ENCODE measurements around the gene BSN. TPM values are rescaled to one million over a fixed set of nuclear protein-coding genes. Genes with fewer than 3 reads are reported as not detected.

The BSN gene
- total RNA-seq, 3 donors from 2014 or later = 0.17 to 1.2 (median 0.36) TPM

DNA sequence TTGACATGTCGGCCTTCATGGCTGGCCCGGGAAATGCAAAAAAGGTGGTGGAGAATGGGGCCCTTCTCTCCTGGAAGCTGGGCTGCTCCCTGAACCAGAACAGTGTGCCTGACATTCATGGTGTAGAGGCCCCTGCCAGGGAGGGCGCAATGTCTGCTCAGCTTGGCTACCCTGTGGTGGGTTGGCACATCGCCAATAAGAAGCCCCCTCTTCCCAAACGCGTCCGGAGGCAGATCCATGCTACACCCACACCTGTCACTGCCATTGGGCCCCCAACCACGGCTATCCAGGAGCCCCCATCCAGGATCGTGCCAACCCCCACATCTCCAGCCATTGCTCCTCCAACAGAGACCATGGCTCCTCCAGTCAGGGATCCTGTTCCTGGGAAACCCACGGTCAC, 23.1 kb upstream of the BSN start:
- intact Hi-C loops (cut with DNase I, micrococcal nuclease) = no loop called here
- no peak for ATAC-seq

DNA sequence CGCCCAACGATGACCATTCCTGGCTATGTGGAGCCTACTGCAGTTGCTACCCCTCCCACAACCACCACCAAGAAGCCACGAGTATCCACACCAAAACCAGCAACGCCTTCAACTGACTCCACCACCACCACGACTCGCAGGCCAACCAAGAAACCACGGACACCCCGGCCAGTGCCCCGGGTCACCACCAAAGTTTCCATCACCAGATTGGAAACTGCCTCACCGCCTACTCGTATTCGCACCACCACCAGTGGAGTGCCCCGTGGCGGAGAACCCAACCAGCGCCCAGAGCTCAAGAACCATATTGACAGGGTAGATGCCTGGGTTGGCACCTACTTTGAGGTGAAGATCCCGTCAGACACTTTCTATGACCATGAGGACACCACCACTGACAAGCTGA, 22.6 kb upstream of the BSN start:
- DNase-seq (no peak), ATAC-seq (no peak)
- Histone ChIP-seq H3K4me1 (ENCODE audit: low read depth) (no peaks in the 10 kb centered on the region), H3K9me3 (no peaks in the 10 kb centered on the region), H3K36me3 (ENCODE audit: low read depth) (no peaks in the 10 kb centered on the region), H3K4me3 (no peak overlapping the region)
- TF ChIP-seq, protein P1, sequence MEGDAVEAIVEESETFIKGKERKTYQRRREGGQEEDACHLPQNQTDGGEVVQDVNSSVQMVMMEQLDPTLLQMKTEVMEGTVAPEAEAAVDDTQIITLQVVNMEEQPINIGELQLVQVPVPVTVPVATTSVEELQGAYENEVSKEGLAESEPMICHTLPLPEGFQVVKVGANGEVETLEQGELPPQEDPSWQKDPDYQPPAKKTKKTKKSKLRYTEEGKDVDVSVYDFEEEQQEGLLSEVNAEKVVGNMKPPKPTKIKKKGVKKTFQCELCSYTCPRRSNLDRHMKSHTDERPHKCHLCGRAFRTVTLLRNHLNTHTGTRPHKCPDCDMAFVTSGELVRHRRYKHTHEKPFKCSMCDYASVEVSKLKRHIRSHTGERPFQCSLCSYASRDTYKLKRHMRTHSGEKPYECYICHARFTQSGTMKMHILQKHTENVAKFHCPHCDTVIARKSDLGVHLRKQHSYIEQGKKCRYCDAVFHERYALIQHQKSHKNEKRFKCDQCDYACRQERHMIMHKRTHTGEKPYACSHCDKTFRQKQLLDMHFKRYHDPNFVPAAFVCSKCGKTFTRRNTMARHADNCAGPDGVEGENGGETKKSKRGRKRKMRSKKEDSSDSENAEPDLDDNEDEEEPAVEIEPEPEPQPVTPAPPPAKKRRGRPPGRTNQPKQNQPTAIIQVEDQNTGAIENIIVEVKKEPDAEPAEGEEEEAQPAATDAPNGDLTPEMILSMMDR (IDR thresholded peaks at IDR 0.05) = no peak
- intact Hi-C loops (cut with DNase I, micrococcal nuclease) = no loop called here

More for the DNA sequence above, 23.1 kb upstream of the BSN start:
- TF ChIP-seq, protein P1 (IDR thresholded peaks at IDR 0.05) = no peak
- Histone ChIP-seq H3K36me3 (ENCODE audit: low read depth) (no peaks in the 10 kb centered on the region), H3K4me1 (ENCODE audit: low read depth) (no peaks in the 10 kb centered on the region), H3K9me3 (no peaks in the 10 kb centered on the region), H3K4me3 (no peak overlapping the region)
- DNase-seq = no peak

DNA sequence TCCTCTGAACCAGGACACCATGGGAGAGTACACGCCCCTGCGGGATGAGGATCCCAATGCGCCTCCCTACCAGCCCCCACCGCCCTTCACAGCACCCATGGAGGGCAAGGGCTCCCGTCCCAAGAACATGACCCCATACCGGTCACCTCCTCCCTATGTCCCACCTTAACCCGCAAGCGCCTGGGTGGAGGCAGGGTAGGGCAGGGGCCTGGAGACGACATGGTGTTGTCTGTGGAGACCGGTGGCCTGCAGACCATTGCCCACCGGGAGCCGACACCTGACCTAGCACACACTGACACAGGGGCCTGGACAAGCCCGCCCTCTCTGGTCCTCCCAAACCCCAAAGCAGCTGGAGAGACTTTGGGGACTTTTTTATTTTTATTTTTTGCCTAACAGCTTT, 21.2 kb upstream of the BSN start:
- DNase-seq (no peak), ATAC-seq (no peak)
- TF ChIP-seq, protein P1 (IDR thresholded peaks at IDR 0.05) = no peak
- intact Hi-C loops (cut with DNase I, micrococcal nuclease) = no loop called here
- Histone ChIP-seq H3K9me3 (no peaks in the 10 kb centered on the region), H3K4me1 (ENCODE audit: low read depth) (no peaks in the 10 kb centered on the region), H3K4me3 (no peak overlapping the region), H3K36me3 (ENCODE audit: low read depth) (no peaks in the 10 kb centered on the region)

DNA sequence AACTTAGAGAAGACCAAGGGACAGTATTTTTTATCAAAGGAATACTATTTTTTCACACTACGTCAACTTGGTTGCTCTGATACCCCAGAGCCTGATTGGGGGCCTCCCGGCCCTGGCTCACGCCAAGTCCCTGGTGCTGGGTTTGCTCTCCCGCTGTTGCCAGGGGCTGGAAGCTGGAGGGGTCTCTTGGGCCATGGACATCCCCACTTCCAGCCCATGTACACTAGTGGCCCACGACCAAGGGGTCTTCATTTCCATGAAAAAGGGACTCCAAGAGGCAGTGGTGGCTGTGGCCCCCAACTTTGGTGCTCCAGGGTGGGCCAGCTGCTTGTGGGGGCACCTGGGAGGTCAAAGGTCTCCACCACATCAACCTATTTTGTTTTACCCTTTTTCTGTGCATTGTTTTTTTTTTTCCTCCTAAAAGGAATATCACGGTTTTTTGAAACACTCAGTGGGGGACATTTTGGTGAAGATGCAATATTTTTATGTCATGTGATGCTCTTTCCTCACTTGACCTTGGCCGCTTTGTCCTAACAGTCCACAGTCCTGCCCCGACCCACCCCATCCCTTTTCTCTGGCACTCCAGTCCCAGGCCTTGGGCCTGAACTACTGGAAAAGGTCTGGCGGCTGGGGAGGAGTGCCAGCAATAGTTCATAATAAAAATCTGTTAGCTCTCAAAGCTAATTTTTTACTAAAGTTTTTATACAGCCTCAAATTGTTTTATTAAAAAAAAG, 20.3 kb upstream of the BSN start:
- TF ChIP-seq, protein P1 (IDR thresholded peaks at IDR 0.05) = no peak
- H3K9me3 ChIP-seq = no peaks in the 10 kb centered on the region
- H3K4me3 ChIP-seq = no peak overlapping the region
- no peaks in the 10 kb centered on the region for H3K4me1 ChIP-seq (ENCODE audit: low read depth)
- DNase-seq (no peak), ATAC-seq (no peak)
- no peaks in the 10 kb centered on the region for H3K36me3 ChIP-seq (ENCODE audit: low read depth)
- intact Hi-C loops (cut with DNase I, micrococcal nuclease) = no loop called here

DNA sequence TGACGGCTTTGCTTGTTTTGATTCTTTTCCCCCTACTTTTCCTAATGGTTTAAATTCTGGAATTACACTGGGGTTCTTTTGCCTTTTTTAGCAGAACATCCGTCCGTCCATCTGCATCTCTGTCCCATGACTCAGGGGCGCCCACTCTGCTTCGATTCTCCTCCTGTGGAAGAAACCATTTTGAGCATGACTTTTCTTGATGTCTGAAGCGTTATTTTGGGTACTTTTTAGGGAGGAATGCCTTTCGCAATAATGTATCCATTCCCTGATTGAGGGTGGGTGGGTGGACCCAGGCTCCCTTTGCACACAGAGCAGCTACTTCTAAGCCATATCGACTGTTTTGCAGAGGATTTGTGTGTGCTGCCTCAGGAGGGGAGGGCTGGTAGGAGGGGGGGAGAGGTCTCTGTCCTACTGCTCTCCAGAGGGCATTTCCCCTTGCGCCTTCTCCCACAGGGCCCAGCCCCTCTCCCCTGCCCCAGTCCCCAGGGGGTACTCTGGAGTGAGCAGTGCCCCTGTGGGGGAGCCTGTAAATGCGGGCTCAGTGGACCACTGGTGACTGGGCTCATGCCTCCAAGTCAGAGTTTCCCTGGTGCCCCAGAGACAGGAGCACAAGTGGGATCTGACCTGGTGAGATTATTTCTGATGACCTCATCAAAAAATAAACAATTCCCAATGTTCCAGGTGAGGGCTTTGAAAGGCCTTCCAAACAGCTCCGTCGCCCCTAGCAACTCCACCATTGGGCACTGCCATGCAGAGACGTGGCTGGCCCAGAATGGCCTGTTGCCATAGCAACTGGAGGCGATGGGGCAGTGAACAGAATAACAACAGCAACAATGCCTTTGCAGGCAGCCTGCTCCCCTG, 19.5 kb upstream of the BSN start:
- DNase-seq (no peak), ATAC-seq (no peak)
- TF ChIP-seq, protein P1 (IDR thresholded peaks at IDR 0.05) = no peak
- intact Hi-C loops (cut with DNase I, micrococcal nuclease) = no loop called here
- no peaks in the 10 kb centered on the region for H3K9me3 ChIP-seq
- H3K4me3 ChIP-seq = no peak overlapping the region
- no peaks in the 10 kb centered on the region for H3K36me3 ChIP-seq (ENCODE audit: low read depth)
- H3K4me1 ChIP-seq (ENCODE audit: low read depth) = no peaks in the 10 kb centered on the region
